SK-N-SH treated with all-trans-retinoic acid at 6 μM for 48 hours (cell line): ENCODE data around the gene FOXO1.
"Not testable (repeated sequence)": the region's sequence is repeated elsewhere in the genome, so short reads cannot be mapped to it uniquely, and the experiment has no call there.

Experiments used
- CREB5 ChIP-seq: fragments of 250-450 bp; sonication (Bioruptor Pico); IDR thresholded peaks from 2 replicates; pipeline ENCODE4 v1.5.1; 2020; ENCODE audit warnings: low read depth, mild to moderate bottlenecking, moderate library complexity
- CSRNP3 ChIP-seq: fragments of 250-450 bp; sonication (Bioruptor Pico); IDR thresholded peaks from 2 replicates; pipeline ENCODE4 v1.5.1; 2021; ENCODE audit warnings: mild to moderate bottlenecking, moderate library complexity
- GLIS3 ChIP-seq: fragments of 250-450 bp; sonication (Bioruptor Pico); IDR thresholded peaks from 2 replicates; pipeline ENCODE4 v1.5.0; 2020; ENCODE audit warnings: mild to moderate bottlenecking, moderate library complexity

- not testable (repeated sequence) for TF ChIP-seq CSRNP3; CREB5 (CRISPR knock-in tag); GLIS3 (CRISPR knock-in tag)
Measured at GRCh38 chr13:40714433-40714832, 48.0 kb upstream of the FOXO1 start.
